Measurements from ENCODE around the gene PRMT2.
"Not testable (repeated sequence)": the region's sequence is repeated elsewhere in the genome, so short reads cannot be mapped to it uniquely, and the experiment has no call there.

Gene PRMT2

GRCh38 chr21:46618738-46619379 lies 16.6 kb upstream of the PRMT2 start:
- no peak for DNase-seq

- DNase-seq, result no peak
These were observed 15.6 kb upstream of the PRMT2 start for GRCh38 chr21:46619846-46620245.

DNA sequence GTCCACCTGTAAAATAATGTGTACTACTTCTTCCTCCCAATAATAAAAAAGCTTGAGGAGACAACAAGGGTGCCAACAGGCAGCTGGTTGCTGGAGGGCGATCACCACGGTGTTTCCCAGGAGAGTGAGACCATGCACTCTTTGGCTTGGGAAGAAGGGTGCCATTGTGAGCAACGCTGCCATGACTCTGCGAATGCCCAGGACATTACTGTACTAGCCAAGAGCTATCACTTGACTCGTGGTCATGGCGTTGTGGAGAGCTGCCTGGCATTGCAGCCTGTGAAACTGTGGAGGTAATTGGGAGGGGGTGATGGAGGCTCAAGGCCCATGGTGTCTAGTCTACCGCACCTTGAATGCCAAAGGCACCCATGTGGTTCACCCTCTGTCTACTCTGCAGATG lies 14.6 kb upstream of the PRMT2 start:
- DNase-seq, result no peak

DNA sequence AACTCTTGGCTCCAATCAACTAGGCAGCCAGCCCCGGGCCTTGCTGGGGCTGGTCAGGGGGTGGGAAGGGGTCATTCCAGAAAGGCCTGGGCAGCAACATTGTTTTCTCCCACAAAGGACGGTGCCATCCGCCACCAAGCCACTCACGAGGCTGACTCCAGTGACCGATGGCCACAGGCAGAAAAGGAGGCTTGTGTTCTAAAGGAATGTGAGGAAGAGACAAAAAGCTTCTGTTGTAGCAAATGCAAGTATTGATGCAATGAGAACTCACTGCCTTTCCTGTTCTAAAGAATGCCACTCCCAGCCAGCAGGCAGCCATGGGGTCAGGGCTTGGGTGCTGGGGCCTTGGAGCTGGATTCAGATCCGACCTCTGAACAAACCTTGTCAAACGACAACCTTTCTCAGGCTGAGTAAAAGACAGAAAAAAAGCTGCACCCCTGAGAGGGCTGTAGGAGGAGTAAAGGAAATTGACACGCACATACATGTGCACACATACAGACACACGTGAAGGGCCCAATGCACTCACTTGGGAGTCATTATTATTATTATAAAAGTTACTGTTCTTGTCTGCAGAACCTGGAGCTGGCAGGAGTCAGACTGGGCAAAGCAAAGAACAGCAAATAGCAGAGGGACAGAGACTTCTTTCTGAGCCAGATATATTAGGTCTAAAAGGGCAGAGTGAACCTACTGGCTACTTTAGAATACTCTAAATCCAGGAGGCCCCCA lies 13.9 kb upstream of the PRMT2 start:
- DNase-seq, result no peak

DNA sequence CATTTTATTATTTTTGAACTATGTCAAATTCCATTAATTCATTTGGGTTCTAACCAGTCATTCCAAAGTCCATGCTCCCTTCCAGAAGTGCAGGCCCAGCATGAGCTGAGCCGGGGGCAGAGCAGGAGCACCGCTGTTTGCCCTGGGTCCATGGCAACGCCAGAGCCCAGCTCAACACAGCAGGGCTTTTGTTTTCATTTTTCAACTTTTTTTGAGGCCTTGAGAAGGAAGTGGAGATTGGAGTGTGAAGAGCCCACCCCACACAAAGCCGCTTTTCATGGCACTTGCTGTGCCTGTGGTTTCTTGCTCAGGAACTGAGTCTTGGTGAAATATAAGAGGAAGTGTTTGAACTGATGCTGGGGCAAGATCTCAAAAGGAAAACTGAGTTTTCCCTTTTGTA lies 13.2 kb upstream of the PRMT2 start:
- no peak for DNase-seq

GRCh38 chr21:46624050-46624449 lies 11.4 kb upstream of the PRMT2 start:
- DNase-seq, result no peak

- no peak for DNase-seq
These were observed 9.7 kb upstream of the PRMT2 start for GRCh38 chr21:46625759-46626158.

- no peak for DNase-seq
These were observed 8.9 kb upstream of the PRMT2 start for GRCh38 chr21:46626536-46626935.

- DNase-seq, result no peak
These were observed 8.4 kb upstream of the PRMT2 start for GRCh38 chr21:46626975-46627501.

GRCh38 chr21:46627726-46628125 lies 7.7 kb upstream of the PRMT2 start:
- no peak for DNase-seq

DNA sequence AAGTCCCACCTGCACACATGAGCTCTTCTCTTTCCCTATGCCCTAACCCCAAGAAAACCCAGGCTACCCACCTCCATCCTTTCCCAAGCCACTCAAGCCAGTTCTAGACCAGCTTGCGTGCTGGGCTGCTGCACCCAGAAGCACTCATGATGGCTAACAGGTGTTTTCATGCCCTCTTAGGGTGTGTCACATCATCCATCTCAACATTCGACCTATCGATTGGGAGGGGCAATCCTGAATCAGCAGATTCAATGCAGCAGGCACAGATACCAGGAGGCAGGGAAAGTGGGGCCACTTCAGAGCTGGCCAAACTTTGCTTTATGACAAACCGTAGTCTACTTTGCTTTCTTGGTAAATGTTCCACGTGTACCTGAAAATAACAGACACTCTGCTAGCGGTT lies 6.6 kb upstream of the PRMT2 start:
- no peak for DNase-seq

GRCh38 chr21:46630915-46631314 lies 4.6 kb upstream of the PRMT2 start:
- not testable (repeated sequence) for DNase-seq

GRCh38 chr21:46633566-46633965 lies 1.9 kb upstream of the PRMT2 start:
- DNase-seq, result no peak

DNA sequence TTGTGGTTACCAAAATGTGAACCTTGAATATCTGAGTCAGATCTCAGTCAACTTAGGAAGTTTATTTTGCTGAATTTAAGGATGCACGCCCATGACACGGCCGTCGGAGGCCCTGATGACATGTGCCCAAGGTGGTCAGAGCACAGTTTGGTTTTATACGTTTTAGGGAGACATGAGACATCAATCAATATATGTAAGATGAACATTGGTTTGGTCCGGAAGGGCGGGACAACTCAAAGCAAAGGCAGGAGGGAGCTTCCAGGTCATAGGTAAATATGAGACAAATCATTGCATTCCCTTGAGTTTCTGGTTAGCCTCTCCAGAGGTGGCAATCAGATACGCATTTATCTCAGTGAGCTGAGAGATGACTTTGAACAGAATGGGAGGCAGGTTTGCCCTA lies 1.0 kb upstream of the PRMT2 start:
- no peak for DNase-seq

GRCh38 chr21:46634966-46635323 lies 529 bp upstream of the PRMT2 start:
- DNase-seq, result no peak

- DNase-seq, result no peak
These were observed 673 bp downstream of the PRMT2 start for GRCh38 chr21:46636181-46636512.

GRCh38 chr21:46636550-46637285 lies 1.2 kb downstream of the PRMT2 start:
- no peak for DNase-seq

GRCh38 chr21:46637952-46638746 lies 2.7 kb downstream of the PRMT2 start:
- no peak for DNase-seq

DNA sequence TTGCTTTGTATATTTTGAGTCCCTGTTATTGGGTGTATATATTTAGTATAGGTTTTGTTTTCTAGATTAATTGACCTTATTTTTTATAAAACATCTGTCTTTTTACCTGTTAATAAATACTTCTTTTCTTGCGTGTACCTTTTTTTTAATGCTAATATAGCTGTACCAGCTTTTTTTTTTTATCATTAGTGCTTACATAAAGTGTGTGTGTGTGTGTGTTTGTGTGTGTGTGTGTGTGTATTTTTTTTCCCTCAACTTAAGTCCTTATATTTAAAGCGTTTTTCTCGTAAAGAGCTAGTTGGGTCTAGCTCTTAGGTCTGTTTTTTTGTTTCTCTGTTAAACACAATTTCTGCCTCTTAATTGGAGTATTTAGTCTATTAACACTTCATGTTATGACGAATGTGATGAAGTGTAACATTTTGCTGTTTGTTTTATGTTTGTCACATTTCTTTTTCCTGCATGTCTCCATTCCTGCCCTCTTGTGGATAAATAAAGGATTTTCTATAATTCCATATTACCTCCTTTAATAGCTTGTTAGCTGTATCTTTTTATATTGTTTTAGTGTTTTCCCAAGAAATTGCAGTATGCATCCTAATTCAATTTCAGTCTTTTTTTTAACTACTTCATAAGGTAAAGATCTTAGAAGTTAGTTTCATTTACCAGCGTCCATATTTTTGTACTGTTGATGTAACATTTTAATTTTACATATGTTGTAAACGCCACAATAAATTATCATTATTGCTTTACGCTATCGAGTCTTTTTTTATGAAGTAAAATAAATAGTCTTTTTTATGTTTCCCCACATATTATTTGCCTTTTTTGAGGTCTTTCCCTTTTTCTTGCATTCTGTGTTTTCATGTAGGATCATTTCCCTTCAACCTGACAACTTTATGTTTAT lies 4.3 kb downstream of the PRMT2 start:
- DNase-seq, result no peak

- no peak for DNase-seq
These were observed 6.2 kb downstream of the PRMT2 start for GRCh38 chr21:46641656-46642055.

- no peak for DNase-seq
These were observed 8.1 kb downstream of the PRMT2 start for GRCh38 chr21:46643379-46644177.

Data from GOT3 (cell line).